Spinal cord (tissue), 10 donors: ENCODE results near the gene PDYN. TPM values are rescaled to one million over a fixed set of nuclear protein-coding genes. Genes with fewer than 3 reads are reported as not detected.
A peak's percentile ranks its signal among the peaks of the same experiment; 100 is the strongest.

ENCODE experiments used
- DNase-seq, 6 donors: peaks; one replicate each; pipeline versions ENCODE4 v3.0.0 to v3.0.0-alpha.2; 2013 to 2015; ENCODE audit warnings: low spot score in 6 of 6, low read depth in 4 of 6
- H3K27ac ChIP-seq: one replicate; pipeline ENCODE4 v1.5.1; 2013; ENCODE audit warnings: low read depth, low read length, control low read depth
- H3K27me3 ChIP-seq: one replicate; pipeline ENCODE4 v1.6.1; 2013; ENCODE audit warnings: low read length; ENCODE audit not compliant: control insufficient read depth, insufficient read depth
- H3K36me3 ChIP-seq: one replicate; pipeline ENCODE4 v1.6.1; 2013; ENCODE audit warnings: low read length; ENCODE audit not compliant: control insufficient read depth, insufficient read depth
- H3K4me1 ChIP-seq: one replicate; pipeline ENCODE4 v1.6.1; 2013; ENCODE audit warnings: low read length; ENCODE audit not compliant: control insufficient read depth, insufficient read depth
- H3K4me3 ChIP-seq: one replicate; pipeline ENCODE4 v1.5.1; 2013; ENCODE audit warnings: low read depth, low read length, control low read depth
- H3K9me3 ChIP-seq: one replicate; pipeline ENCODE4 v1.6.1; 2013; ENCODE audit warnings: low read length; ENCODE audit not compliant: control insufficient read depth, insufficient read depth
- WGBS: methylation state at CpG from one replicate; pipeline ENCODE4 v1.1.5; 2013; ENCODE audit warnings: missing lambda C conversion rate; ENCODE audit not compliant: insufficient coverage; 5-methylcytosine and 5-hydroxymethylcytosine counted together
- polyA plus RNA-seq, 2 donors: library from polyadenylated mRNA; unstranded; fragments of 120-200 nt; gene quantifications; one replicate each; pipeline ENCODE4 v1.2.1, GENCODE V29; 2013; ENCODE audit not compliant: insufficient read length in 2 of 2
- total RNA-seq, 2 donors: library from RNA; depleted of rRNA in 1 of 2; stranded (reverse); fragments of 120-200 nt in 1 of 2; fragments of >200 nt in 1 of 2; gene quantifications; one replicate each; pipeline versions ENCODE4 v1.2.3 to v1.2.4, GENCODE V29; 2013 to 2014
- donor health status: healthy.

The PDYN gene
- total and polyA plus RNA-seq, 4 donors = 1.2 to 11.0 (median 7.7) TPM

DNA sequence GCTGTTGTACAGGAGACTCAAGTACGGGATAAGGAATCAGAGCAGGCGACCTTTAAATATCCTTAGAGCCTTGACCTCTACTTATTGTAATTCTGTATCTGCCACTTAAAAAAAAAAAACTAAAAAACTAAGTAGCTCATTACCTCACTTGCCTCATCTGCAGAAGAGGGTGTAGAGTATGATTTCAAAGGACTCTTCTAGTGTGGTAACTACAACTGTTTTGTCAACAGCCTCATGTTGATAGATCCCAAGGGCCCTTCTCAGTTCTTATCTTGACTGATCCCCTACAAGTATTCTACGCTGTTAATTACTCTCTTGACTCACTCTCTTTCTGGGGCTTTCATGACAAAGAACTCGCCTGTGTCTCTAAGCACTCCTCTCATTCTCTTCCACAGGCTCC lies 16.7 kb upstream of the PDYN start:
- Histone ChIP-seq H3K9me3 (no peaks in the 10 kb centered on the region), H3K4me1 (peaks cover 12% of the 10 kb centered on the region), H3K36me3 (no peaks in the 10 kb centered on the region), H3K27me3 (no peaks in the 10 kb centered on the region), H3K4me3 (no peak overlapping the region), H3K27ac (no peak overlapping the region)
- DNase-seq = no peak
- 36% methylated on average over 2 of the region's 4 CpGs for WGBS

GRCh38 chr20:2006452-2007361 lies 12.8 kb upstream of the PDYN start:
- H3K9me3 ChIP-seq = no peaks in the 10 kb centered on the region
- WGBS = 14% methylated on average over 20 of the region's 20 CpGs
- DNase-seq = peak in 5 of 6 donors; percentile 13 to 90 (median 35)
- H3K4me3 ChIP-seq = no peak overlapping the region
- H3K27me3 ChIP-seq = no peaks in the 10 kb centered on the region
- H3K27ac ChIP-seq = no peak overlapping the region
- peaks cover 12% of the 10 kb centered on the region for H3K4me1 ChIP-seq
- no peaks in the 10 kb centered on the region for H3K36me3 ChIP-seq

DNA sequence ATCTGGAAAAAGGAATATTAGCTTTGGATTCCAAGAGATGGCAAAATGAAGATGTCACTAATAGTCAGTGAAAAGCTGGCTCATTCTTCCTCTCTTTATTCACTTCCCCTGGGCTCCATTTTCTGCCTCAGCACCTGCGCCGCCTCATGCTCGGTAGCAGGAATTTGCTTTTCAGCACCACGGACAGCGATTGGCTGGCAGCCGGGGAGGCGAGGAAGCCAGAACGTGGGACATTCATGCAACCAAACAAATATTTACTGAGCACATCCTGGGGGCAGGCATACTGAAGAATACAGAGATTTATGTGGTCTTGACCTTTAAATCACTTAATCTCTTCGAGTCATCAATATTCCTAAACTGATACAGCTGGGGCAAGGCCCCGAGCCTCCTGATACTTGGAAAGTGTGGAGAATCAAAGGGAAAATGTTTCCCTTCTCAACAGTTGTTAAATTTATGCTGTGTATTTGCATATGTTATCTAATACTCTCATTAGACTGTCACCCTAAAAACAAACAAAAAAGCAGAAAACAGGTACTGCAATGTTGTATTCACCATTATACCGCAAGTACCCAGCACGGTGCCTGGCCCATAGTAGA lies 12.1 kb upstream of the PDYN start:
- H3K9me3 ChIP-seq = no peaks in the 10 kb centered on the region
- no peak overlapping the region for H3K27ac ChIP-seq
- peak in 5 of 6 donors; percentile 50 to 95 (median 66) for DNase-seq
- no peak overlapping the region for H3K4me3 ChIP-seq
- no peaks in the 10 kb centered on the region for H3K36me3 ChIP-seq
- WGBS = 0% methylated on average over 6 of the region's 12 CpGs
- peaks cover 12% of the 10 kb centered on the region for H3K4me1 ChIP-seq
- no peaks in the 10 kb centered on the region for H3K27me3 ChIP-seq

DNA sequence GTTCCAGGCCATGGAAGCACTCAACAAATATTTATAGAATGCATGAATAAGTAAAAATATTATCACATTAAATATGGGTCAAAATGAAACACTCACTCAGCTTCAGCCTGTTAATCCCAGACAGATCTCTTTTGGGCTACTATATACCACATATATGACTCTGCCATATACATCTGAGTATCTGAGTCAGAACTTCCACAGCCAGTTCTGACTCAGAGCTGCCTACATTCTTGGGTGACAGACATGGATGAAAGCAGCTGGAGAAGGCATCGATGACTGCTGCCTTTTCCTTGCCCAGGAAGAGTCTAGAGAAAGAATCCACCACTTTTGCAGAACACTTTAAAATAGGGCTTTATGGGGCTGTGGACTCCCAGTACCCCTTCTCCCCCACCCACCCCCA lies 11.5 kb upstream of the PDYN start:
- WGBS = no CpG with 5 or more reads among the region's 1 CpG
- no peaks in the 10 kb centered on the region for H3K9me3 ChIP-seq
- DNase-seq = no peak
- H3K4me1 ChIP-seq = peaks cover 12% of the 10 kb centered on the region
- no peaks in the 10 kb centered on the region for H3K27me3 ChIP-seq
- no peaks in the 10 kb centered on the region for H3K36me3 ChIP-seq
- no peak overlapping the region for H3K27ac ChIP-seq
- H3K4me3 ChIP-seq = no peak overlapping the region

- H3K27ac ChIP-seq = no peak overlapping the region
- no peaks in the 10 kb centered on the region for H3K27me3 ChIP-seq
- no CpG with 5 or more reads among the region's 1 CpG for WGBS
- H3K4me1 ChIP-seq = peaks cover 12% of the 10 kb centered on the region
- no peaks in the 10 kb centered on the region for H3K36me3 ChIP-seq
- DNase-seq = no peak
- H3K9me3 ChIP-seq = no peaks in the 10 kb centered on the region
- H3K4me3 ChIP-seq = no peak overlapping the region
Measured at GRCh38 chr20:2004171-2004570, 10.3 kb upstream of the PDYN start.

- no peaks in the 10 kb centered on the region for H3K36me3 ChIP-seq
- peaks cover 12% of the 10 kb centered on the region for H3K4me1 ChIP-seq
- WGBS = 60% methylated on average over 4 of the region's 4 CpGs
- no peaks in the 10 kb centered on the region for H3K9me3 ChIP-seq
- H3K27ac ChIP-seq = no peak overlapping the region
- DNase-seq = no peak
- no peak overlapping the region for H3K4me3 ChIP-seq
- peaks cover 2% of the 10 kb centered on the region for H3K27me3 ChIP-seq
Measured at GRCh38 chr20:2002365-2002764, 8.5 kb upstream of the PDYN start.

DNA sequence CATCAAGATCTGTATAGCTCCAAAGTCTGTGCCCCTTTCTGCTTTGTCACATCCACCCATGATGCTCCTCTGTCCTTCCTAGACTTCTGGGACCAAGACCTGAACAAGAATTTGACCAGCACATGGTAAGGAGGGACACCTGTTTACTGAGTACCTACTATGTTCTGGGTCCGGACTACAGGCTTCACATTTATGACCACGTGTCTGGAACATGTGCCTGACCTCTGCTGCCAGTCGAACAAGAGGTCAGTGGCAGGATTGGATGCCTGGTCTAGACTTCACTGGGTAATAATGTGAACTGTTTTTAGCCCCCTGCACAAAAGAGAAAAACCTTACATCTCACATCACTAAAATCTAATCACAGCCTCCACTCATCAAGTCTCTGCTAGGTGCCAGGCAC lies 7.3 kb upstream of the PDYN start:
- no CpG with 5 or more reads among the region's 3 CpGs for WGBS

DNA sequence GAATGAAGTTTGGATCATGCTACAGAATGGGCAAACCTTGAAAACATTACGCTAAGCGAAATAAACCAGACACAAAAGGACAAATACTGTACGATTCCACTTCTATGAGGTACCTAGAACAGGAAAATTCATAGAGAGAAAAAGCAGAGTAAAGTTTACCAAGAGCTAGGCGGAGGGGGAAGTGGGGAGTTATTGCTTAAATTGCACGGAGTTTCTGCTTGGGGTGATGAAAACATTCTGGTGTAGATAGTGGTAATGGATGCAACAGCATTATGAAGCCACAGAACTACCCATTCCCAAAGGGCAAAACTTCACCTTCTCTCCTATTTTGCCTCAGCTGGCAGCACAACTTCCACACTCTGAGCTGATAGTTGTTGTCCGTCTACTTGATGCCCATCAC lies 6.4 kb upstream of the PDYN start:
- H3K9me3 ChIP-seq = no peaks in the 10 kb centered on the region
- H3K27me3 ChIP-seq = peaks cover 8% of the 10 kb centered on the region
- no peaks in the 10 kb centered on the region for H3K4me1 ChIP-seq
- DNase-seq = no peak
- H3K4me3 ChIP-seq = no peak overlapping the region
- WGBS = 100% methylated on average over 1 of the region's 6 CpGs
- H3K27ac ChIP-seq = no peak overlapping the region
- H3K36me3 ChIP-seq = no peaks in the 10 kb centered on the region

More for the DNA sequence above, 7.3 kb upstream of the PDYN start:
- no peak overlapping the region for H3K4me3 ChIP-seq
- H3K4me1 ChIP-seq = peaks cover 5% of the 10 kb centered on the region
- peaks cover 4% of the 10 kb centered on the region for H3K27me3 ChIP-seq
- DNase-seq = no peak
- no peaks in the 10 kb centered on the region for H3K9me3 ChIP-seq
- H3K27ac ChIP-seq = no peak overlapping the region
- H3K36me3 ChIP-seq = no peaks in the 10 kb centered on the region

DNA sequence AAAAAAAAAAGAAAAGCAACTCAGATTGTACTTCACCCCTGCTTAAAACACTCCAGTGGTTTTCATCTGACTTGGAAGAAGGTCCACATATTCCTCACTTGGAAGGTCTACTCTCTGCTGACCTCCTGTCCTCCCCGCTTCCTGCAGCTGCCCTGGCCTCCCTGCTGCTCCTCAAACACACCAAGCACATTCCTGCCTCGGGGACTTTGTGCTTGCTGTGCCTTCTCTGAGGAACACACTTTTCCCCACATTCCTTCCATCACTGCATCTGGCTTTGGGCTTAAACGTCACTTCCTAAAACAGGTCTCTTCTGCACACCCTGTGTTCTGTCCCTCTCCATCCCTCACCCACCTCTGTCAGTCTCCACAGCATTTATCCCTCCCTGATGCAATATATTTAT lies 4.9 kb upstream of the PDYN start:
- no peak overlapping the region for H3K27ac ChIP-seq
- H3K4me3 ChIP-seq = no peak overlapping the region
- H3K4me1 ChIP-seq = peaks cover 7% of the 10 kb centered on the region
- 65% methylated on average over 2 of the region's 3 CpGs for WGBS
- DNase-seq = no peak
- H3K36me3 ChIP-seq = no peaks in the 10 kb centered on the region
- H3K27me3 ChIP-seq = peaks cover 16% of the 10 kb centered on the region
- H3K9me3 ChIP-seq = no peaks in the 10 kb centered on the region

- no peak overlapping the region for H3K4me3 ChIP-seq
- 96% methylated on average over 3 of the region's 4 CpGs for WGBS
- H3K9me3 ChIP-seq = no peaks in the 10 kb centered on the region
- H3K36me3 ChIP-seq = no peaks in the 10 kb centered on the region
- H3K4me1 ChIP-seq = peaks cover 8% of the 10 kb centered on the region
- H3K27ac ChIP-seq = no peak overlapping the region
- DNase-seq = no peak
- peaks cover 21% of the 10 kb centered on the region for H3K27me3 ChIP-seq
Measured at GRCh38 chr20:1998193-1998520, 4.3 kb upstream of the PDYN start.
